Mucosa of descending colon (tissue), 3 donors: ENCODE data around the gene SHC3. TPM values are rescaled to one million over a fixed set of nuclear protein-coding genes. Genes with fewer than 3 reads are reported as not detected.
"Not testable (repeated sequence)": the region's sequence is repeated elsewhere in the genome, so short reads cannot be mapped to it uniquely, and the experiment has no call there.

Source experiments
- ATAC-seq: fragments of 200-7000 bp; cut with Tn5 transposase; one replicate; pipeline ENCODE4 v1.9.1; 2020; ENCODE audit warnings: mild to moderate bottlenecking, moderate library complexity
- DNase-seq, 3 donors: peaks; one replicate each; pipeline ENCODE4 v3.0.0-alpha.2; 2020
- H3K36me3 ChIP-seq: fragments of 200-600 bp; one replicate; pipeline ENCODE4 v1.8.0; 2021; ENCODE audit warnings: low read depth, mild to moderate bottlenecking
- H3K4me1 ChIP-seq: fragments of 200-600 bp; one replicate; pipeline ENCODE4 v1.8.0; 2021; ENCODE audit warnings: low read depth, mild to moderate bottlenecking
- H3K4me3 ChIP-seq: fragments of 200-600 bp; one replicate; pipeline ENCODE4 v1.8.0; 2021; ENCODE audit warnings: mild to moderate bottlenecking
- H3K9me3 ChIP-seq: fragments of 200-600 bp; one replicate; pipeline ENCODE4 v1.8.0; 2021; ENCODE audit warnings: mild to moderate bottlenecking
- intact Hi-C, 2 donors: fragments of 100-400 bp; cut with DNase I in 1 of 2; cut with micrococcal nuclease in 1 of 2; formaldehyde crosslinking; loops; one replicate each; pipeline versions ENCODE4 v1.11.0 to v1.11.1; 2022; cut with DNase I, micrococcal nuclease
- total RNA-seq, 3 donors: library from RNA; stranded (reverse); fragmentation: NEBNext Ultra II Directional in 2 of 3; extraction: Animal tissue kit (Norgen Biotek cat#: 25700) in 2 of 3; gene quantifications; one replicate each; pipeline versions ENCODE4 v1.2.1 to v1.2.4, GENCODE V29; 2021 to 2023
- TF ChIP-seq, protein P1 (sequence below): fragments of 200-600 bp; IDR thresholded peaks from one replicate; pipeline ENCODE4 v1.8.0; 2022; ENCODE audit warnings: antibody characterized with exemption, mild to moderate bottlenecking
- donor health status: DM: no; HTN: no; CAD: no; lungs with moderate emphysema.
- donor health status: DM: no; HTN: no; CAD: no.
- donor health status: DM: no; HTN: yes; CAD: no.

SHC3 gene
- total RNA-seq, 3 donors from 2014 or later: 0.35 to 4.8 (median 1.5) TPM

DNA sequence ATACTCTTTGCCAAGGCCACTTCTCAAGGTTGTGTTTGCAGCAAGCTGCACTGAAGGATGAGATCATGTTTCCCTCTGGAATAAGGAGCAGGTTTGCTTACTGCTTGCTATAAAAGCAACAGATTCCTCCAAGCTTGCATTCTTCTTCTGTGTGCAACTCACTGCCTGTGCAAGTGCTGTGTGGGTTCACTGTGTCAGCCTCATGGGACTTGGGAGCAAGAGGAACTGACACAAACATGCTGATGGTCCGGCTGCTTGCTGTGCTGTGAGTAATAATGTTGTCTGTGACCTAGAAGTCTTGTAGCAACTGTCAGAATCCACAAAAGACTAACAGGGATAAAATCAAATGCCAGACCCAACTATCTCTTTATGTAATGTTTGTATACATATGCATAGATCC is 33.6 kb upstream of the SHC3 start:
- no peaks in the 10 kb centered on the region for H3K36me3 ChIP-seq
- intact Hi-C loops: no loop called here
- ATAC-seq (no peak), DNase-seq (no peak)
- no peaks in the 10 kb centered on the region for H3K4me1 ChIP-seq
- H3K9me3 ChIP-seq: no peaks in the 10 kb centered on the region
- TF ChIP-seq, protein P1, sequence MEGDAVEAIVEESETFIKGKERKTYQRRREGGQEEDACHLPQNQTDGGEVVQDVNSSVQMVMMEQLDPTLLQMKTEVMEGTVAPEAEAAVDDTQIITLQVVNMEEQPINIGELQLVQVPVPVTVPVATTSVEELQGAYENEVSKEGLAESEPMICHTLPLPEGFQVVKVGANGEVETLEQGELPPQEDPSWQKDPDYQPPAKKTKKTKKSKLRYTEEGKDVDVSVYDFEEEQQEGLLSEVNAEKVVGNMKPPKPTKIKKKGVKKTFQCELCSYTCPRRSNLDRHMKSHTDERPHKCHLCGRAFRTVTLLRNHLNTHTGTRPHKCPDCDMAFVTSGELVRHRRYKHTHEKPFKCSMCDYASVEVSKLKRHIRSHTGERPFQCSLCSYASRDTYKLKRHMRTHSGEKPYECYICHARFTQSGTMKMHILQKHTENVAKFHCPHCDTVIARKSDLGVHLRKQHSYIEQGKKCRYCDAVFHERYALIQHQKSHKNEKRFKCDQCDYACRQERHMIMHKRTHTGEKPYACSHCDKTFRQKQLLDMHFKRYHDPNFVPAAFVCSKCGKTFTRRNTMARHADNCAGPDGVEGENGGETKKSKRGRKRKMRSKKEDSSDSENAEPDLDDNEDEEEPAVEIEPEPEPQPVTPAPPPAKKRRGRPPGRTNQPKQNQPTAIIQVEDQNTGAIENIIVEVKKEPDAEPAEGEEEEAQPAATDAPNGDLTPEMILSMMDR: no peak
- no peak overlapping the region for H3K4me3 ChIP-seq

DNA sequence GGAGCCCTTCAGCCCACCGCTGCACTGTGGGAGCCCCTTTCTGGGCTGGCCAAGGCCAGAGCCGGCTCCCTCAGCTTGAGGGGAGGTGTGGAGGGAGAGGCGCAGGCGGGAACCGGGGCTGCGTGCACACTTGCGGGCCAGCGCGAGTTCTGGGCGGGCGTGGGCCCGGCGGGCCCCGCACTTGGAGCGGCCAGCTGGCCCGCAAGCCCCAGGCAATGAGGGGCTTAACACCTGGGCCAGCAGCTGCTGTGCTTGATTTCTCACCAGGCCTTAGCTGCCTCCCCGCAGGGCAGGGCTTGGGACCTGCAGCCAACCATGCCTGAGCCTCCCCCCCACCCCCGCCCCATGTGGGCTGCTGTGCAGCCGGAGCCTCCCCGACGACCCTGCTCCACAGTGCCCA is 30.7 kb upstream of the SHC3 start:
- H3K9me3 ChIP-seq, intact Hi-C loops, H3K36me3 ChIP-seq, ATAC-seq, DNase-seq, H3K4me3 ChIP-seq, H3K4me1 ChIP-seq: not testable (repeated sequence)

DNA sequence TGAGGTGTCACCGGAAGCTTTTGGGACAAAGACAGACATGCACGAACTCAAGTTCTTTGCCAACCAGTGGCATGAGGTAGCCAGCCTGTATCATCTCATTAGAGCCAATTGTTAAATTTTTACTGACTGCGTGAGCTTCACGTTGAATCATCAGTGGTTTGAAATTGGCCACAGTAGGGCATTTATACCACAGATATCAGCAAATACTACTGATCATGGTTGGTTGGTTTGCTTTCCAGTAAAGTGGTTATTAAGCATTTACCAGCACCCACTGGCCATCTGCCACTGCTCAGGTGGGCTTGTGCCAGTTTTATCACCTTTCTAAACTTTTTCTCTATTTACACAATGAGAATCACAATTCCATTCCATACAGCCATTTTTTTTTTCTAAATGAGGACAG is 28.4 kb upstream of the SHC3 start:
- ATAC-seq (no peak), DNase-seq (no peak)
- Histone ChIP-seq H3K9me3 (no peaks in the 10 kb centered on the region), H3K4me1 (no peaks in the 10 kb centered on the region), H3K4me3 (no peak overlapping the region), H3K36me3 (no peaks in the 10 kb centered on the region)
- TF ChIP-seq, protein P1: no peak
- intact Hi-C loops: no loop called here

DNA sequence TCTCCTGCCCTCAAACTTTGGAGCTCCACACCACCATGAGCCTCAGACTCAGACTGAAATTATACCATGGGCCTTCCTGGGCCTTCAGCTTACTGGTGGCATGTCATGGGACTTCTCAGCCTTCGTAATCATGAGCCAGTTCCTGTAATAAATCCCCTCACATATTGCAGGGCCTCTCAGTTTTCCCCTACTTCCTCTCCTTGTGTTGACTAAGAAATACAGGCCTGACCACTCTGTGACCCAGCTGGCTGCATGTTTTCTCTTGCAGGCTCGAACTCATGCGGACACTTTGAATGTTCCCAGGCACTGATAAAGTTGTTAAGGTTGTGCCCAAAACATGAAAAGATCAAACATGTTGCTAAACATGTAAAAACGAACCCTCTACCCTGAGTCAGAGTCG is 26.2 kb upstream of the SHC3 start:
- no peaks in the 10 kb centered on the region for H3K4me1 ChIP-seq
- intact Hi-C loops: no loop called here
- TF ChIP-seq, protein P1: no peak
- H3K36me3 ChIP-seq: no peaks in the 10 kb centered on the region
- no peaks in the 10 kb centered on the region for H3K9me3 ChIP-seq
- H3K4me3 ChIP-seq: no peak overlapping the region
- DNase-seq: no peak
- no peak for ATAC-seq

DNA sequence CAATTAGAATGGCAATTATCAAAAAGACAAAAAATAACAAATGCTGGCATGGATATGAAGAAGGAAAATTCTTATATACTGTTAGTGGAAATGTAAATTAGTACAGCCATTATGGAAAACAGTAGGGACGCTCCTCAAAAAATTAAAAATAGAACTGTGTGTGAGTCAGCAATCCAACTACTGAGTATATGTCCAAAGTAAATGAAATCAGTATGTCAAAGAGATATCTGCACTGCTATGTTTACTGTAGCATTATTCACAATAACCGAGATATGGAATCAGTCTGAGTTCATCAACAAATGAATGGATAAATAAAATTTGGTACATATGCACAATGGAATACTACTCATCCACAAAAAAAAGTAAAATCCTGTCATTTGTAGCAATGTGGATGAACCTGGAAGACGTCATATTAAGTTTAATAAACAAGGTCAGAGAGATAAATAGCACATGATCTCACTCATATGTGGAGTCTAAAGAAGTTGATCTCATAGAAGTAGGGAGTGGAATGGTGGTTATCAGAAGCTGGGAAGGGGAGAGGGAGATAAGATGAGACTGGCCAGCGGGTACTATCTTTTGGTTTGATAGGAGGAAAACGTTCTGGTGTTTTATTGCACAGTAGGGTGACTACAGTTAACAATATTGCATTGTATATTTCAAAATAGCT is 16.6 kb upstream of the SHC3 start:
- TF ChIP-seq, protein P1: no peak
- Histone ChIP-seq H3K4me1 (no peaks in the 10 kb centered on the region), H3K4me3 (no peak overlapping the region), H3K36me3 (no peaks in the 10 kb centered on the region), H3K9me3 (peaks cover 13% of the 10 kb centered on the region)
- ATAC-seq: no peak
- no peak for DNase-seq
- intact Hi-C loops: no loop called here

DNA sequence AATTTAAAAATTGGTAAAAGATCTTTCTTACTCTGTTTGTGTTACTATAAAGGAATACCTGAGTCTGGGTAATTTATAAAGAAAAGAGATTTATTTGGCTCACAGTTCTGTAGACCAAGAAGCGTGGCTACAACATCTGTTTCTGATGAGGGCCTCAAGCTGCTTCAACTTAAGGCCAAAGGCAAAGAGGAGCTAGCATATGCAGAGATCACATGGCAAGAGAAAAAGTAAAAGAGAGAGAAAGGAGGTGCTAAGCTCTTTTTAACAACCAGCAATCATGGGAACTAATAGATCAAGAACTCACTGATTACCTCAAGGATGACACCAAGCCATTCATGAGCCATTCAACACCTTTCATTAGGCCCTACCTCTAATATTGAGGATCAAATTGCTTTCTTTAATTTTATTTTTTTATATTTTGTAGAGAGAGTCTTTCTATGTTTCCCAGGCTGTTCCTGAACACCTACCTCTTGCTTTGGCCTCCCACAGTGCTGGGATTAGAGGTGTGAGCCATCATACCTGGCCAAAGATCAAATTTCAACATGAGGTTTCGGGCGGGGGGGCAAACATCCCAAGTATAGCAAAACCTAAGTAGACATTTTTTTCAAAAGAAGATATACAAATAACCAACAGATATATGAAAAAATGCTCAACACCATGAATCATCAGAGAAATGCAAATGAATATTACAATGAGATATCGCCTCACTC is 16.0 kb upstream of the SHC3 start:
- H3K36me3 ChIP-seq: no peaks in the 10 kb centered on the region
- intact Hi-C loops: no loop called here
- H3K4me1 ChIP-seq: no peaks in the 10 kb centered on the region
- ATAC-seq (no peak), DNase-seq (no peak)
- H3K9me3 ChIP-seq: peaks cover 13% of the 10 kb centered on the region
- no peak overlapping the region for H3K4me3 ChIP-seq
- TF ChIP-seq, protein P1: no peak
